Superior temporal gyrus (tissue), 1 donor: Measurements from ENCODE around the gene SIPA1L2.

ENCODE experiments used
- DNase-seq: peaks from one replicate; pipeline ENCODE4 v3.0.0-alpha.2; 2016; ENCODE audit errors: extremely low spot score

SIPA1L2 gene

GRCh38 chr1:232591344-232591743, 38.6 kb downstream of the SIPA1L2 start:
- no peak for DNase-seq

GRCh38 chr1:232590744-232591082, 39.2 kb downstream of the SIPA1L2 start:
- no peak for DNase-seq

GRCh38 chr1:232589812-232590743, 39.9 kb downstream of the SIPA1L2 start:
- no peak for DNase-seq

GRCh38 chr1:232589111-232589811, 40.7 kb downstream of the SIPA1L2 start:
- no peak for DNase-seq

- DNase-seq: no peak
Observed at GRCh38 chr1:232587141-232588008, 42.6 kb downstream of the SIPA1L2 start.

GRCh38 chr1:232586679-232587078, 43.3 kb downstream of the SIPA1L2 start:
- peak; percentile 63 for DNase-seq

- DNase-seq: peak; percentile 54
Observed at GRCh38 chr1:232585486-232585885, 44.4 kb downstream of the SIPA1L2 start.

- DNase-seq: no peak
Observed at GRCh38 chr1:232581932-232582331, 48.0 kb downstream of the SIPA1L2 start.
